Neural progenitor cell (in vitro differentiated cells): ENCODE data around the gene ZNF785. TPM values are rescaled to one million over a fixed set of nuclear protein-coding genes. Genes with fewer than 3 reads are reported as not detected.

Source experiments
- DNase-seq: peaks from one replicate; pipeline ENCODE4 v3.0.0-alpha.2; 2016; ENCODE audit warnings: low spot score
- H2AFZ ChIP-seq: fragments of 200-600 bp; sonication (generic); replicated peaks from 2 replicates; pipeline ENCODE4 v1.6.1; 2016; ENCODE audit warnings: antibody characterized with exemption
- H3F3A ChIP-seq: fragments of 200-600 bp; sonication (generic); 2 replicates; pipeline ENCODE4 v1.6.1; 2016; ENCODE audit warnings: antibody characterized with exemption, low read depth
- H3K27ac ChIP-seq: fragments of 200-600 bp; sonication (generic); 2 replicates; pipeline ENCODE4 v1.5.1; 2016; ENCODE audit warnings: mild to moderate bottlenecking
- H3K27me3 ChIP-seq: fragments of 200-600 bp; sonication (generic); 2 replicates; pipeline ENCODE4 v1.6.1; 2016; ENCODE audit warnings: mild to moderate bottlenecking, moderate library complexity
- H3K36me3 ChIP-seq: fragments of 200-600 bp; sonication (generic); 2 replicates; pipeline ENCODE4 v1.5.1; 2016
- H3K4me1 ChIP-seq: fragments of 200-600 bp; sonication (generic); 2 replicates; pipeline ENCODE4 v1.6.1; 2016; ENCODE audit warnings: mixed run types
- H3K4me2 ChIP-seq: fragments of 200-600 bp; sonication (generic); 2 replicates; pipeline ENCODE4 v1.6.1; 2016
- H3K4me3 ChIP-seq: fragments of 200-600 bp; sonication (generic); 2 replicates; pipeline ENCODE4 v1.5.1; 2016
- H3K79me2 ChIP-seq: fragments of 200-600 bp; sonication (generic); 2 replicates; pipeline ENCODE4 v1.6.1; 2016; ENCODE audit warnings: low read depth
- H3K9ac ChIP-seq: fragments of 200-600 bp; sonication (generic); 2 replicates; pipeline ENCODE4 v1.6.1; 2016
- H3K9me3 ChIP-seq: fragments of 200-600 bp; sonication (generic); 2 replicates; pipeline ENCODE4 v1.5.1; 2016; ENCODE audit warnings: low read depth
- H4K20me1 ChIP-seq: fragments of 200-600 bp; sonication (generic); 2 replicates; pipeline ENCODE4 v1.6.1; 2016; ENCODE audit warnings: low read depth
- H3K27ac Mint-ChIP-seq: 3 replicates; pipeline ENCODE4 v1.8.0; 2021; ENCODE audit warnings: mixed read lengths
- H3K27me3 Mint-ChIP-seq: 2 replicates; pipeline ENCODE4 v1.8.0; 2022; ENCODE audit warnings: low read depth, mild to moderate bottlenecking, inconsistent platforms, moderate library complexity, mixed read lengths; ENCODE audit not compliant: insufficient read depth
- H3K36me3 Mint-ChIP-seq: 3 replicates; pipeline ENCODE4 v1.8.0; 2021; ENCODE audit warnings: mixed read lengths
- H3K4me1 Mint-ChIP-seq: 3 replicates; pipeline ENCODE4 v1.8.0; 2021; ENCODE audit warnings: mixed read lengths
- H3K4me3 Mint-ChIP-seq: 3 replicates; pipeline ENCODE4 v1.8.0; 2021; ENCODE audit warnings: mild to moderate bottlenecking, moderate library complexity, mixed read lengths
- H3K9me3 Mint-ChIP-seq: 3 replicates; pipeline ENCODE4 v1.8.0; 2020; ENCODE audit warnings: mixed read lengths
- EZH2 ChIP-seq: fragments of 200-600 bp; sonication (generic); IDR thresholded peaks from 2 replicates; pipeline ENCODE4 v1.6.1; 2017; ENCODE audit warnings: antibody characterized with exemption, mild to moderate bottlenecking, moderate library complexity
- EZH2phosphoT487 ChIP-seq: fragments of 200-600 bp; sonication (generic); IDR thresholded peaks from 2 replicates; pipeline ENCODE4 v1.6.1; 2017; ENCODE audit warnings: antibody characterized with exemption
- total RNA-seq: library from RNA; depleted of rRNA; stranded (reverse); fragments of >200 nt; gene quantifications from 2 replicates; pipeline ENCODE4 v1.2.3, GENCODE V29; 2015; ENCODE audit warnings: low replicate concordance
- TF ChIP-seq, protein P1 (sequence below): fragments of 200-600 bp; sonication (generic); IDR thresholded peaks from 2 replicates; pipeline ENCODE4 v1.5.1; 2017; ENCODE audit warnings: antibody characterized with exemption, mild to moderate bottlenecking

The ZNF785 gene
- total RNA-seq, 1 donor from 2014 or later = 19.5 TPM

DNA sequence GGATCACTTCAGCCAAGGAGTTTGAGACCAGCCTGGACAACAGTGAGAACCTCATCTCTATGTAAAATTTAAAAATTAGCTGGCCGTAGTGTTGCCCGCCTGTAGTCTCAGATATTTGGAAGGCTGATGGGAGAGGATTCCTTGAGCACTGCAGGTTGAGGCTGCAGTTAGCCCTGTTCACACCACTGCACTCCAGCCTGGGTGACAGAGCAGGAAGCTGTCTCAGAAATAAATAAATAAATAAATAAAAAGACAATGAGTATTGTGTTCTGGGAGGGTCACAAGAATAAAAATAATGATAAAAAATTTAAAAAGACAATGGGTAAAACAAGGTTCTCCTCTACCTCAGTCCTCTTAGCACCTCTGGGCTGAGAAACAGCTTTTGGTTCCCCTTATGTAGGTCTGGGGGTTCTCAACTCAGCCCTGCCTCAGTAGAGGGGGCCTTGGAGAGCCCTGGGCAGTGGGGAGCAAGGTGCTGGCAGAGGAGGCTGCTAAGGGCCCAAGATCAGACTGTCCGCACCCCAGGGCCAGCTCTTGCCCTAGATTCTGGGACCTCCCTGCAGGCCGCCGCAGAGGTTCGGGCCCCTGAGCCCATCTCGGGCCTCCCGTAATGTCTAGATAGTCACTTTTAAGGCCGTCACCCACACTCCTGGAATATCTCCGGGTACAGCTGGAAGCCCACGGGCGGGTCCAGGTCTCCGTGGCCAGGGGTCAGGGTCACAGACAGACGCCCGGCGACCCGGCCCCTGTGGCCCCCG is 30.8 kb downstream of the ZNF785 start:
- Histone ChIP-seq H3K27ac (no peak overlapping the region), H3K36me3 (no peaks in the 10 kb centered on the region), H2AFZ (no peak overlapping the region), H3K4me2 (no peak overlapping the region), H3K4me1 (no peaks in the 10 kb centered on the region), H3K4me3 (no peak overlapping the region), H3K27me3 (no peaks in the 10 kb centered on the region), H3K9ac (no peak overlapping the region), H3K9me3 (no peaks in the 10 kb centered on the region), H3F3A (peaks cover 20% of the 10 kb centered on the region), H4K20me1 (no peaks in the 10 kb centered on the region), H3K79me2 (peaks cover 22% of the 10 kb centered on the region)
- no peak for TF ChIP-seq EZH2
- TF ChIP-seq EZH2phosphoT487 = no peak
- TF ChIP-seq, protein P1, sequence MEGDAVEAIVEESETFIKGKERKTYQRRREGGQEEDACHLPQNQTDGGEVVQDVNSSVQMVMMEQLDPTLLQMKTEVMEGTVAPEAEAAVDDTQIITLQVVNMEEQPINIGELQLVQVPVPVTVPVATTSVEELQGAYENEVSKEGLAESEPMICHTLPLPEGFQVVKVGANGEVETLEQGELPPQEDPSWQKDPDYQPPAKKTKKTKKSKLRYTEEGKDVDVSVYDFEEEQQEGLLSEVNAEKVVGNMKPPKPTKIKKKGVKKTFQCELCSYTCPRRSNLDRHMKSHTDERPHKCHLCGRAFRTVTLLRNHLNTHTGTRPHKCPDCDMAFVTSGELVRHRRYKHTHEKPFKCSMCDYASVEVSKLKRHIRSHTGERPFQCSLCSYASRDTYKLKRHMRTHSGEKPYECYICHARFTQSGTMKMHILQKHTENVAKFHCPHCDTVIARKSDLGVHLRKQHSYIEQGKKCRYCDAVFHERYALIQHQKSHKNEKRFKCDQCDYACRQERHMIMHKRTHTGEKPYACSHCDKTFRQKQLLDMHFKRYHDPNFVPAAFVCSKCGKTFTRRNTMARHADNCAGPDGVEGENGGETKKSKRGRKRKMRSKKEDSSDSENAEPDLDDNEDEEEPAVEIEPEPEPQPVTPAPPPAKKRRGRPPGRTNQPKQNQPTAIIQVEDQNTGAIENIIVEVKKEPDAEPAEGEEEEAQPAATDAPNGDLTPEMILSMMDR = no peak
- Mint-ChIP-seq H3K27me3 (peaks cover 6% of the 10 kb centered on the region), H3K27ac (no peak overlapping the region), H3K36me3 (peaks cover 21% of the 10 kb centered on the region), H3K9me3 (peaks cover 2% of the 10 kb centered on the region), H3K4me3 (no peak overlapping the region), H3K4me1 (peaks cover 17% of the 10 kb centered on the region)
- no peak for DNase-seq

DNA sequence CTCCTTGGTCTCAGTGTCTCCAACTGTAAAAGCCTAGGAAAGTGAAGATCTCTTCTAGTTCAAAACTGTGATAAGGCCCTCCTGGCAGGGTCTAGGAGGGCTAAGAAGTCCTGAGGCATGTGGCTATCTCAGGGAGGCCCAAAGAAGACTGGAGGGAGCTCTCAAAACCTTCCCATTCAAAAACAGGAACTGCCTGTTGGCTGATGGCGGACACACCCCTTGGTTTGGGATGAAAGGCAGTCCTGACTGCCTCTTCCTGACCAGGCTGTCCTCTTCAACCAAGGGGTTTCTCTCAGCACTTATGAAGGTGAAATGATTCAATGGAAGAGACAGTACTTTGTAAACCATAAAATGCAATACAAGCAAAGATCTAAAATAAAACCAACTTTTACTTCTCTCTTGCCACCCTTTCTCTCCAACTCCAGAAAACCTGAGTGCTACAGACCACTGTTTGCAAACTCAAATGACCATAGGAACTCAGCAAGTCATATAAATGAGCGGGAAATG is 32.1 kb downstream of the ZNF785 start:
- Mint-ChIP-seq H3K27me3 (peaks cover 4% of the 10 kb centered on the region), H3K9me3 (no peaks in the 10 kb centered on the region), H3K4me1 (peaks cover 10% of the 10 kb centered on the region), H3K4me3 (no peak overlapping the region), H3K27ac (no peak overlapping the region), H3K36me3 (peaks cover 21% of the 10 kb centered on the region)
- no peaks in the 10 kb centered on the region for H4K20me1 ChIP-seq
- no peak for DNase-seq
- no peaks in the 10 kb centered on the region for H3K36me3 ChIP-seq
- no peak overlapping the region for H3K4me3 ChIP-seq
- H3K9me3 ChIP-seq = no peaks in the 10 kb centered on the region
- no peak overlapping the region for H3K27ac ChIP-seq
- H3K4me2 ChIP-seq = no peak overlapping the region
- no peak overlapping the region for H3K9ac ChIP-seq
- H3K79me2 ChIP-seq = peaks cover 22% of the 10 kb centered on the region
- no peak overlapping the region for H2AFZ ChIP-seq
- no peaks in the 10 kb centered on the region for H3K4me1 ChIP-seq
- H3F3A ChIP-seq = peaks cover 7% of the 10 kb centered on the region
- no peaks in the 10 kb centered on the region for H3K27me3 ChIP-seq
- TF ChIP-seq EZH2 (no peak), EZH2phosphoT487 (no peak)
- TF ChIP-seq, protein P1 = no peak

DNA sequence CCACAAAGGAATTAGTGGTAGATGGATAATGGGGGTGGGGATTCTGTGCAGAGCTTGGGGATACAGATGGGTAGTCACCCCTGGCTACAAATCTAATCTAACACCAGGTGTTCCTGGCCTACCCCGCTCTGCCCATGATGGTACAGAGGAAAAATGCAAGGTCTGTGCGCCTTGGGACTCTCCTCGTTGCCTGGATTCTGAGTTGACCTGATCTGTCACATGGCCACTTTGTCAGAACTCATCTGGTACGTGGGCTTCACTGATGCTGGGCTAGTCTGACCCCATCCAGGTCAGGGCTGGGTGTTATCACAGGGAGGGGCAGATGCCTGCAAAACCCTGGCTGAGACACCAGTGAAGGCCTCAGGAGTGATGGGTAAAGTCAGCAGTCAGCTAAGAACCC is 32.5 kb downstream of the ZNF785 start:
- no peaks in the 10 kb centered on the region for H4K20me1 ChIP-seq
- H3K4me3 Mint-ChIP-seq = no peak overlapping the region
- no peak overlapping the region for H2AFZ ChIP-seq
- no peaks in the 10 kb centered on the region for H3K27me3 ChIP-seq
- no peak overlapping the region for H3K4me2 ChIP-seq
- peaks cover 2% of the 10 kb centered on the region for H3F3A ChIP-seq
- H3K9ac ChIP-seq = no peak overlapping the region
- H3K36me3 ChIP-seq = no peaks in the 10 kb centered on the region
- H3K9me3 ChIP-seq = no peaks in the 10 kb centered on the region
- H3K9me3 Mint-ChIP-seq = no peaks in the 10 kb centered on the region
- peaks cover 6% of the 10 kb centered on the region for H3K27me3 Mint-ChIP-seq
- H3K27ac ChIP-seq = no peak overlapping the region
- H3K27ac Mint-ChIP-seq = no peak overlapping the region
- peaks cover 11% of the 10 kb centered on the region for H3K4me1 Mint-ChIP-seq
- no peak for DNase-seq
- peaks cover 21% of the 10 kb centered on the region for H3K36me3 Mint-ChIP-seq
- H3K4me1 ChIP-seq = no peaks in the 10 kb centered on the region
- peaks cover 22% of the 10 kb centered on the region for H3K79me2 ChIP-seq
- no peak overlapping the region for H3K4me3 ChIP-seq
- TF ChIP-seq, protein P1 = no peak
- TF ChIP-seq EZH2phosphoT487 = no peak
- no peak for TF ChIP-seq EZH2
